ENCODE measurements around the gene TYW1B.
"Not testable (repeated sequence)": the region's sequence is repeated elsewhere in the genome, so short reads cannot be mapped to it uniquely, and the experiment has no call there.

- not testable (repeated sequence) for TF ChIP-seq POLR2A, CTCF, EP300 (IDR thresholded peaks at IDR 0.05)
Observed at GRCh38 chr7:72857925-72858324, 29.9 kb upstream of the TYW1B start.

Data from tibial nerve (tissue), 4 donors.